HCT116 (cell line): ENCODE measurements around the gene DPP6. TPM values are rescaled to one million over a fixed set of nuclear protein-coding genes. Genes with fewer than 3 reads are reported as not detected.

Source experiments
- ATAC-seq: fragments of 200-7000 bp; cut with Tn5 transposase; 2 replicates; pipeline ENCODE4 v1.9.1; 2020; ENCODE audit warnings: mild to moderate bottlenecking, moderate library complexity
- BruUV-seq: library from RNA; stranded (reverse); fragments of 400-500 nt; replicated peaks from 2 replicates; lab custom pipeline; 2021; lab: Mats Ljungman, UMichigan
- CTCF ChIA-PET: fragments of 300-600 bp; sonication (Branson Sonifier 250); formaldehyde crosslinking; loops from one replicate; lab custom pipeline; 2021; ENCODE audit warnings: antibody characterized with exemption; lab: Charles Lee
- POLR2A ChIA-PET: fragments of 300-600, 350-600 bp; sonication (Branson Sonifier 250); formaldehyde crosslinking; loops from one replicate; lab custom pipeline; 2021; ENCODE audit warnings: antibody characterized with exemption; lab: Charles Lee
- RAD21 ChIA-PET, 2 experiments: fragments of 300-600 bp; sonication (Branson Sonifier 250); formaldehyde crosslinking; loops; one replicate each; lab custom pipeline; 2023; ENCODE audit warnings: low total read pairs in 2 of 2; ENCODE audit not compliant: uncharacterized antibody in 2 of 2, unreplicated experiment in 2 of 2, low non-redundant PET in 1 of 2; lab: Charles Lee
- DNase-seq: peaks from one replicate; pipeline ENCODE4 v3.0.0-alpha.2; 2010; ENCODE audit warnings: low read depth, low spot score
- H2AFZ ChIP-seq: fragments of 200-600 bp; shearing (Covaris generic), sonication (generic); 2 replicates; pipeline ENCODE4 v1.6.1; 2017; ENCODE audit warnings: low read depth, mixed run types, mixed read lengths, antibody characterized with exemption, low read length; ENCODE audit not compliant: poor library complexity, severe bottlenecking
- H3K27ac ChIP-seq: 2 replicates; pipeline ENCODE4 v1.5.1; 2012; ENCODE audit warnings: low read depth, low read length
- H3K27me3 ChIP-seq: fragments of 200-600 bp; sonication (generic); 2 replicates; pipeline ENCODE4 v1.6.1; 2016; ENCODE audit warnings: mixed run types, low read length, mixed read lengths; ENCODE audit not compliant: insufficient read depth
- H3K36me3 ChIP-seq, 2 experiments: fragments of 200-500 bp in 1 of 2; fragments of 200-600 bp in 1 of 2; sonication (Bioruptor generic) in 1 of 2; sonication (generic) in 1 of 2; 2 replicates each; pipeline versions ENCODE4 v1.5.1 to v1.6.1; 2014 to 2016; ENCODE audit warnings: low read length in 2 of 2, inconsistent platforms in 1 of 2, mixed read lengths in 1 of 2, mixed run types in 1 of 2; ENCODE audit not compliant: insufficient read depth in 2 of 2, control insufficient read depth in 1 of 2
- H3K4me1 ChIP-seq, 2 experiments: fragments of 200-600 bp in 1 of 2; sonication (generic) in 1 of 2; 2 replicates each; pipeline versions ENCODE4 v1.5.1 to v1.6.1; 2012 to 2017; ENCODE audit warnings: low read length in 2 of 2, inconsistent platforms in 1 of 2, mild to moderate bottlenecking in 1 of 2, mixed read lengths in 1 of 2, mixed run types in 1 of 2, moderate library complexity in 1 of 2; ENCODE audit not compliant: insufficient read depth in 2 of 2, control insufficient read depth in 1 of 2
- H3K4me2 ChIP-seq: fragments of 200-600 bp; sonication (generic); 2 replicates; pipeline ENCODE4 v1.6.1; 2017; ENCODE audit warnings: mixed run types, low read length, mixed read lengths
- H3K4me3 ChIP-seq, 2 experiments: fragments of 200-600 bp in 1 of 2; sonication (generic) in 1 of 2; replicated peaks in 1 of 2; 2 replicates each; pipeline ENCODE4 v1.5.1; 2011 to 2016; ENCODE audit warnings: low read length in 2 of 2, control low read depth in 1 of 2, low read depth in 1 of 2, mild to moderate bottlenecking in 1 of 2, mixed read lengths in 1 of 2, mixed run types in 1 of 2
- H3K79me2 ChIP-seq: fragments of 200-600 bp; sonication (generic); 2 replicates; pipeline ENCODE4 v1.6.1; 2017; ENCODE audit warnings: mild to moderate bottlenecking, mixed run types, low read length, moderate library complexity, mixed read lengths; ENCODE audit not compliant: insufficient read depth
- H3K9ac ChIP-seq: fragments of 200-600 bp; sonication (generic); 2 replicates; pipeline ENCODE4 v1.6.1; 2016; ENCODE audit warnings: low read length, mixed read lengths
- H3K9me2 ChIP-seq: fragments of 200-600 bp; sonication (generic), shearing (Covaris generic); 2 replicates; pipeline ENCODE4 v1.6.1; 2017; ENCODE audit warnings: mixed run types, mild to moderate bottlenecking, moderate library complexity; ENCODE audit not compliant: insufficient read depth
- H3K9me3 ChIP-seq, 2 experiments: fragments of 200-500 bp in 1 of 2; fragments of 200-600 bp in 1 of 2; sonication (Bioruptor generic) in 1 of 2; sonication (generic) in 1 of 2; 2 replicates each; pipeline ENCODE4 v1.6.1; 2014 to 2017; ENCODE audit warnings: low read length in 2 of 2, mixed read lengths in 2 of 2, inconsistent platforms in 1 of 2, low read depth in 1 of 2, mild to moderate bottlenecking in 1 of 2, mixed run types in 1 of 2, moderate library complexity in 1 of 2; ENCODE audit not compliant: control insufficient read depth in 1 of 2, insufficient read depth in 1 of 2
- H4K20me1 ChIP-seq: fragments of 200-600 bp; sonication (generic), shearing (Covaris generic); 2 replicates; pipeline ENCODE4 v1.6.1; 2017; ENCODE audit warnings: mixed run types, mild to moderate bottlenecking, moderate library complexity; ENCODE audit not compliant: insufficient read depth
- ELF1 ChIP-seq: IDR thresholded peaks from 2 replicates; pipeline ENCODE4 v1.6.1; 2012; ENCODE audit warnings: low read depth, borderline replicate concordance
- JUND ChIP-seq: IDR thresholded peaks from 2 replicates; pipeline ENCODE4 v1.6.1; 2012
- RAD21 ChIP-seq: IDR thresholded peaks from 2 replicates; pipeline ENCODE4 v1.6.1; 2012; ENCODE audit warnings: low read depth, mild to moderate bottlenecking
- REST ChIP-seq: IDR thresholded peaks from 2 replicates; pipeline ENCODE4 v1.6.1; 2012; ENCODE audit warnings: low read depth
- SIN3A ChIP-seq: IDR thresholded peaks from 2 replicates; pipeline ENCODE4 v1.6.1; 2012; ENCODE audit warnings: low read depth
- SP1 ChIP-seq: IDR thresholded peaks from 2 replicates; pipeline ENCODE4 v1.6.1; 2012; ENCODE audit warnings: low read depth
- TCF7L2 ChIP-seq: IDR thresholded peaks from 2 replicates; pipeline ENCODE4 v1.7.0; 2011; ENCODE audit warnings: borderline replicate concordance, inconsistent platforms; ENCODE audit not compliant: insufficient read depth, insufficient read length; ENCODE audit errors: extremely low read depth
- YY1 ChIP-seq: IDR thresholded peaks from 2 replicates; pipeline ENCODE4 v1.6.1; 2011; ENCODE audit warnings: low read length, low read depth, moderate library complexity, mild to moderate bottlenecking; ENCODE audit not compliant: insufficient replicate concordance; ENCODE audit errors: extremely low read depth
- ZBTB33 ChIP-seq: IDR thresholded peaks from 2 replicates; pipeline ENCODE4 v1.6.1; 2011; ENCODE audit warnings: mild to moderate bottlenecking, low read length, moderate library complexity; ENCODE audit not compliant: insufficient replicate concordance; ENCODE audit errors: extremely low read depth
- ZFX ChIP-seq: fragments of 450-650 bp; IDR thresholded peaks from 2 replicates; pipeline ENCODE4 v1.6.1; 2017
- ZNF274 ChIP-seq: fragments of 200-500 bp; sonication (Bioruptor generic); IDR thresholded peaks from 2 replicates; pipeline ENCODE4 v1.6.1; 2014; ENCODE audit warnings: mild to moderate bottlenecking, low read depth, low read length, inconsistent platforms
- intact Hi-C: fragments of 100-400 bp; cut with micrococcal nuclease; formaldehyde crosslinking; loops from 2 replicates; pipeline ENCODE4 v1.10.0; 2022
- total RNA-seq: library from RNA; stranded (reverse); gene quantifications from one replicate; pipeline ENCODE4 v1.2.1, GENCODE V29; 2021; ENCODE audit not compliant: unreplicated experiment

Gene DPP6
- total RNA-seq, 1 experiment from 2014 or later = not detected

- no peak for TF ChIP-seq ZBTB33
- no peak for TF ChIP-seq ZNF274
- no peak for TF ChIP-seq ZFX
- TF ChIP-seq YY1 = no peak
- TF ChIP-seq REST = no peak
- no peak for TF ChIP-seq TCF7L2
- no peak for TF ChIP-seq ELF1
- TF ChIP-seq SIN3A = no peak
- TF ChIP-seq JUND = no peak
These were observed 676.9 kb downstream of the DPP6 start (continued) for GRCh38 chr7:154729056-154729455.

GRCh38 chr7:154735766-154736165, 683.6 kb downstream of the DPP6 start:
- no peak overlapping the region for H3K4me3 ChIP-seq
- H2AFZ ChIP-seq = no peak overlapping the region
- no peaks in the 10 kb centered on the region for H3K27me3 ChIP-seq
- H3K4me2 ChIP-seq = no peak overlapping the region
- H3K36me3 ChIP-seq = no peaks in the 10 kb centered on the region
- intact Hi-C loops = no loop called here
- H3K79me2 ChIP-seq = no peaks in the 10 kb centered on the region
- no peak for DNase-seq
- H3K4me1 ChIP-seq = no peaks in the 10 kb centered on the region
- no peaks in the 10 kb centered on the region for H4K20me1 ChIP-seq
- ChIA-PET POLR2A (no interaction called here), CTCF (no interaction called here), RAD21 (no interaction called here)
- no peaks in the 10 kb centered on the region for H3K9me3 ChIP-seq
- H3K27ac ChIP-seq = no peak overlapping the region
- no peaks in the 10 kb centered on the region for H3K9me2 ChIP-seq
- no TSS peak for BruUV-seq
- ATAC-seq = no peak
- H3K9ac ChIP-seq = no peak overlapping the region
- TF ChIP-seq ZBTB33 (no peak), RAD21 (no peak), REST (no peak), JUND (no peak), SP1 (no peak)
